HepG2 (cell line): ENCODE results near the gene GRIK2. TPM values are rescaled to one million over a fixed set of nuclear protein-coding genes. Genes with fewer than 3 reads are reported as not detected.

ENCODE experiments used
- ATAC-seq: fragments of 200-7000 bp; cut with Tn5 transposase; 3 replicates; pipeline ENCODE4 v1.9.1; 2020; ENCODE audit warnings: mild to moderate bottlenecking, moderate library complexity
- BruUV-seq: library from RNA; stranded (reverse); fragments of 400-500 nt; replicated peaks from 2 replicates; lab custom pipeline; 2021; lab: Mats Ljungman, UMichigan
- CTCF ChIA-PET: fragments of 300-600 bp; formaldehyde crosslinking; extraction: SDS; loops from one replicate; lab custom pipeline; 2021; ENCODE audit warnings: low total read pairs, inconsistent platforms, low intra/inter-chr PET ratio; lab: Yijun Ruan, JAX
- POLR2A ChIA-PET: fragments of 350-600 bp; sonication (Branson Sonifier 250); formaldehyde crosslinking; loops from one replicate; lab custom pipeline; 2020; ENCODE audit warnings: antibody characterized with exemption, inconsistent platforms; lab: Yijun Ruan, JAX
- DNase-seq: peaks from one replicate; pipeline ENCODE4 v3.0.0-alpha.2; 2015; ENCODE audit warnings: low spot score
- FAIRE-seq: peaks from 3 replicates; lab custom pipeline; 2011; peaks lifted over from hg19 to GRCh38; lab: Jason Lieb, UNC
- H2AFZ ChIP-seq: one replicate; pipeline ENCODE4 v1.6.1; 2011; ENCODE audit warnings: low read length, inconsistent platforms
- H3K27ac ChIP-seq: fragments of 300-600 bp; 3 replicates; pipeline ENCODE4 v1.8.0; 2011; ENCODE audit warnings: mixed run types, mild to moderate bottlenecking, mixed read lengths, low read length, inconsistent platforms; ENCODE audit not compliant: insufficient read depth; ENCODE audit errors: extremely low read length
- H3K27me3 ChIP-seq, 2 experiments: fragments of 200-600 bp in 1 of 2; 2 replicates in 1 of 2; 3 replicates in 1 of 2; pipeline versions ENCODE4 v1.6.0 to v1.8.0; 2011; ENCODE audit warnings: low read length in 2 of 2, mild to moderate bottlenecking in 2 of 2, moderate library complexity in 2 of 2, inconsistent platforms in 1 of 2; ENCODE audit not compliant: insufficient read depth in 2 of 2, control insufficient read depth in 1 of 2
- H3K36me3 ChIP-seq, 2 experiments: fragments of 200-600 bp in 1 of 2; replicated peaks in 1 of 2; 2 replicates in 1 of 2; 3 replicates in 1 of 2; pipeline versions ENCODE4 v1.5.1 to v1.8.0; 2011; ENCODE audit warnings: low read length in 2 of 2, inconsistent platforms in 1 of 2; ENCODE audit not compliant: insufficient read depth in 2 of 2, control insufficient read depth in 1 of 2
- H3K4me1 ChIP-seq: 2 replicates; pipeline ENCODE4 v1.5.1; 2012; ENCODE audit warnings: low read length, inconsistent platforms; ENCODE audit not compliant: insufficient read depth
- H3K4me2 ChIP-seq: 2 replicates; pipeline ENCODE4 v1.6.0; 2011; ENCODE audit warnings: low read depth, low read length, inconsistent platforms
- H3K4me3 ChIP-seq, 3 experiments: fragments of 200-600 bp in 1 of 3; sonication (generic), shearing (Covaris generic) in 1 of 3; replicated peaks in 1 of 3; 2 replicates each; pipeline ENCODE4 v1.5.1; 2011 to 2016; ENCODE audit warnings: low read length in 3 of 3, inconsistent platforms in 2 of 3, low read depth in 2 of 3, mild to moderate bottlenecking in 2 of 3, control low read depth in 1 of 3, mixed read lengths in 1 of 3; ENCODE audit not compliant: insufficient read depth in 1 of 3
- H3K79me2 ChIP-seq: one replicate; pipeline ENCODE4 v1.6.1; 2011; ENCODE audit warnings: low read length, inconsistent platforms; ENCODE audit not compliant: insufficient read depth
- H3K9ac ChIP-seq: 2 replicates; pipeline ENCODE4 v1.6.0; 2011; ENCODE audit warnings: mild to moderate bottlenecking, low read depth, low read length, inconsistent platforms; ENCODE audit not compliant: insufficient read depth
- H3K9me3 ChIP-seq: 2 replicates; pipeline ENCODE4 v1.5.1; 2012; ENCODE audit warnings: mild to moderate bottlenecking, low read length
- H4K20me1 ChIP-seq: 2 replicates; pipeline ENCODE4 v1.6.0; 2011; ENCODE audit warnings: inconsistent platforms, mild to moderate bottlenecking, low read length, moderate library complexity; ENCODE audit not compliant: insufficient read depth
- ASH2L ChIP-seq: fragments of 300-600, 200-600 bp; sonication (generic); IDR thresholded peaks from 2 replicates; pipeline ENCODE4 v1.7.0; 2017; ENCODE audit warnings: low read depth, mild to moderate bottlenecking, moderate library complexity, mixed read lengths, low read length; ENCODE audit not compliant: insufficient read length
- GATAD2A ChIP-seq: IDR thresholded peaks from 2 replicates; pipeline ENCODE4 v1.6.1; 2016
- IKZF5 ChIP-seq: IDR thresholded peaks from 2 replicates; pipeline ENCODE4 v1.6.1; 2018; ENCODE audit warnings: missing genetic modification reagents, mild to moderate bottlenecking, missing compliant biosample characterization
- U2AF1 ChIP-seq: fragments of 200-400 bp; formaldehyde crosslinking; optimal IDR thresholded peaks from 2 replicates; pipeline ENCODE3; 2017; ENCODE audit warnings: mild to moderate bottlenecking, low read depth, low read length
- ZFAT ChIP-seq: sonication (generic); formaldehyde crosslinking; conservative IDR thresholded peaks from 2 replicates; pipeline ENCODE4 v1.8.1; 2023; ENCODE audit warnings: missing genetic modification reagents, inconsistent platforms
- WGBS: methylation state at CpG from one replicate; pipeline ENCODE4 v1.1.6; 2017; ENCODE audit warnings: low lambda C conversion rate; 5-methylcytosine and 5-hydroxymethylcytosine counted together
- in situ Hi-C: cut with HindIII; loops from 2 replicates; pipeline ENCODE4 v1.10.0; 2017; ENCODE audit warnings: low pct_unique_long_range_greater_than_20kb; ENCODE audit not compliant: extremely low pct_ligation_motif_present
- intact Hi-C: fragments of 100-400 bp; cut with micrococcal nuclease; formaldehyde crosslinking; loops from one replicate; pipeline ENCODE4 v1.10.0; 2022; ENCODE audit not compliant: unreplicated experiment
- polyA plus RNA-seq, 8 experiments: library from polyadenylated mRNA; depleted of rRNA in 3 of 8; stranded (reverse) in 7 of 8; unstranded in 1 of 8; fragments of >200 nt; fragmentation: Illumina TruSeq in 4 of 8; extraction: Trizol in 4 of 8; gene quantifications; 2 replicates each; pipeline versions ENCODE4 v1.2.1 to v1.2.3, GENCODE V29; 2011 to 2016; ENCODE audit warnings: low read depth in 4 of 8, missing spikeins in 1 of 8, mixed read lengths in 1 of 8; ENCODE audit not compliant: insufficient read depth in 1 of 8
- total RNA-seq, 5 experiments: library from RNA; depleted of rRNA; stranded (reverse); fragments of >200 nt; fragmentation: Illumina TruSeq; extraction: Trizol; gene quantifications; 2 replicates each; pipeline ENCODE4 v1.2.3, GENCODE V29; 2016; ENCODE audit warnings: low read depth in 1 of 5
- TF ChIP-seq, protein P1 (sequence below): sonication (generic); formaldehyde crosslinking; IDR thresholded peaks from 2 replicates; pipeline ENCODE4 v1.4.0; 2020; ENCODE audit warnings: missing genetic modification reagents, borderline replicate concordance
- TF ChIP-seq, protein P2 (sequence below), 2 experiments: fragments of 450-650 bp in 1 of 2; sonication (generic) in 1 of 2; formaldehyde crosslinking; IDR thresholded peaks; 2 replicates each; pipeline versions ENCODE4 v1.5.0 to v1.8.0; 2020 to 2022; ENCODE audit warnings: mild to moderate bottlenecking in 1 of 2, missing genetic modification reagents in 1 of 2

The GRIK2 gene
- total and polyA plus RNA-seq, 2 of the 13 experiments (the other 11 are each of a cell fraction or from before 2014, with no cell fraction given): not detected

GRCh38 chr6:101655109-101655508 lies 261.6 kb downstream of the GRIK2 start (continued):
- TF ChIP-seq, protein P1, sequence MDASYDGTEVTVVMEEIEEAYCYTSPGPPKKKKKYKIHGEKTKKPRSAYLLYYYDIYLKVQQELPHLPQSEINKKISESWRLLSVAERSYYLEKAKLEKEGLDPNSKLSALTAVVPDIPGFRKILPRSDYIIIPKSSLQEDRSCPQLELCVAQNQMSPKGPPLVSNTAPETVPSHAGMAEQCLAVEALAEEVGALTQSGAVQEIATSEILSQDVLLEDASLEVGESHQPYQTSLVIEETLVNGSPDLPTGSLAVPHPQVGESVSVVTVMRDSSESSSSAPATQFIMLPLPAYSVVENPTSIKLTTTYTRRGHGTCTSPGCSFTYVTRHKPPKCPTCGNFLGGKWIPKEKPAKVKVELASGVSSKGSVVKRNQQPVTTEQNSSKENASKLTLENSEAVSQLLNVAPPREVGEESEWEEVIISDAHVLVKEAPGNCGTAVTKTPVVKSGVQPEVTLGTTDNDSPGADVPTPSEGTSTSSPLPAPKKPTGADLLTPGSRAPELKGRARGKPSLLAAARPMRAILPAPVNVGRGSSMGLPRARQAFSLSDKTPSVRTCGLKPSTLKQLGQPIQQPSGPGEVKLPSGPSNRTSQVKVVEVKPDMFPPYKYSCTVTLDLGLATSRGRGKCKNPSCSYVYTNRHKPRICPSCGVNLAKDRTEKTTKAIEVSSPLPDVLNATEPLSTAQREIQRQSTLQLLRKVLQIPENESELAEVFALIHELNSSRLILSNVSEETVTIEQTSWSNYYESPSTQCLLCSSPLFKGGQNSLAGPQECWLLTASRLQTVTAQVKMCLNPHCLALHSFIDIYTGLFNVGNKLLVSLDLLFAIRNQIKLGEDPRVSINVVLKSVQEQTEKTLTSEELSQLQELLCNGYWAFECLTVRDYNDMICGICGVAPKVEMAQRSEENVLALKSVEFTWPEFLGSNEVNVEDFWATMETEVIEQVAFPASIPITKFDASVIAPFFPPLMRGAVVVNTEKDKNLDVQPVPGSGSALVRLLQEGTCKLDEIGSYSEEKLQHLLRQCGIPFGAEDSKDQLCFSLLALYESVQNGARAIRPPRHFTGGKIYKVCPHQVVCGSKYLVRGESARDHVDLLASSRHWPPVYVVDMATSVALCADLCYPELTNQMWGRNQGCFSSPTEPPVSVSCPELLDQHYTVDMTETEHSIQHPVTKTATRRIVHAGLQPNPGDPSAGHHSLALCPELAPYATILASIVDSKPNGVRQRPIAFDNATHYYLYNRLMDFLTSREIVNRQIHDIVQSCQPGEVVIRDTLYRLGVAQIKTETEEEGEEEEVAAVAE: no peak

DNA sequence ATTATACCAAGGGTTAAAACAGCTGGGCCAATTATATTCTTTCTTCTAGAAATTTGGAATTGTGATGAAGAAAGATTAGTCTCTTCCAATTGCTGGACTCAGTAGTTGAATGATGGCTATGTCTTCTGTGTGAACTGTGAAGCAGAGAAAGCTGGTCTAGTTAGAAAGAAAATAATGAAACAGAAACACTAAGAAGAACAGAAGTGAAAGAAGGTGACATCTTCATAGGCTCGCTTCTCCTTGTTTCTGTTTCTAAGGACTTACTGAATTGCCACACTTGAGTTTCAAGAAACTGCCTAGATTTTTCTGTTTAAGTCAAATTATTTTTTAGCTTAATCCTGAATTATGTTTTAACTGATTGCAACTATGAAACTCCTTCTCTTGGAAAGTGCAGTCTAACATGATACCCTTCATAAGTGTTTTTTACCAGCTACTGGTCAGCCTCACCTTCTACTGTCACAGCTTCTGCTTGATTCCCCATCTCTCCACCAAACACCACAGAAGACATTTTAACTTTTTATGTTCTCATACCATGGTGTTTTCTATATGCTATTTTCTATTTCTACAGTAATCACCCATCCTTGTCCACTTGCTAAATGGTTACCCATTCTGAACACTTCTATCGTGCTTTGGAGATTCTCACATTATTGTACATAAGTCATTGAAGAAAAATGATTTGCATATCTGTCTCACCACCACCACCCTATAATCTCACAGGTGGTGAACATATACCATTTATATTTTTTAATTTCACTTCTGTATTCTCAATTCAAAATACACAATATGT lies 268.8 kb downstream of the GRIK2 start:
- WGBS: 14% methylated on average over 2 of the region's 2 CpGs
- H2AFZ ChIP-seq: no peak overlapping the region
- POLR2A ChIA-PET: no interaction called here
- no peak overlapping the region for H3K4me2 ChIP-seq
- H4K20me1 ChIP-seq: no peaks in the 10 kb centered on the region
- intact Hi-C loops (no loop called here), in situ Hi-C loops (no loop called here)
- H3K9ac ChIP-seq: no peak overlapping the region
- FAIRE-seq: no peak
- TF ChIP-seq GATAD2A (no peak), IKZF5 (CRISPR knock-in tag) (no peak), ZFAT (CRISPR knock-in tag) (no peak), U2AF1 (no peak), ASH2L (no peak)
- TF ChIP-seq, protein P2, sequence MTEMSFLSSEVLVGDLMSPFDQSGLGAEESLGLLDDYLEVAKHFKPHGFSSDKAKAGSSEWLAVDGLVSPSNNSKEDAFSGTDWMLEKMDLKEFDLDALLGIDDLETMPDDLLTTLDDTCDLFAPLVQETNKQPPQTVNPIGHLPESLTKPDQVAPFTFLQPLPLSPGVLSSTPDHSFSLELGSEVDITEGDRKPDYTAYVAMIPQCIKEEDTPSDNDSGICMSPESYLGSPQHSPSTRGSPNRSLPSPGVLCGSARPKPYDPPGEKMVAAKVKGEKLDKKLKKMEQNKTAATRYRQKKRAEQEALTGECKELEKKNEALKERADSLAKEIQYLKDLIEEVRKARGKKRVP (CRISPR knock-in tag; IDR thresholded peaks at IDR 0.05): no peak
- CTCF ChIA-PET: no interaction called here
- no peak overlapping the region for H3K4me3 ChIP-seq
- no peaks in the 10 kb centered on the region for H3K36me3 ChIP-seq
- H3K27ac ChIP-seq: no peak overlapping the region
- ATAC-seq: no peak
- no peaks in the 10 kb centered on the region for H3K4me1 ChIP-seq
- BruUV-seq: no TSS peak
- H3K27me3 ChIP-seq: no peaks in the 10 kb centered on the region
- no peaks in the 10 kb centered on the region for H3K79me2 ChIP-seq
- H3K9me3 ChIP-seq: no peaks in the 10 kb centered on the region
- DNase-seq: no peak
